ENCODE data around the gene DAGLA. TPM values are rescaled to one million over a fixed set of nuclear protein-coding genes. Genes with fewer than 3 reads are reported as not detected.

DAGLA gene
- total RNA-seq, 1 experiment from 2014 or later, result 4.5 TPM

DNA sequence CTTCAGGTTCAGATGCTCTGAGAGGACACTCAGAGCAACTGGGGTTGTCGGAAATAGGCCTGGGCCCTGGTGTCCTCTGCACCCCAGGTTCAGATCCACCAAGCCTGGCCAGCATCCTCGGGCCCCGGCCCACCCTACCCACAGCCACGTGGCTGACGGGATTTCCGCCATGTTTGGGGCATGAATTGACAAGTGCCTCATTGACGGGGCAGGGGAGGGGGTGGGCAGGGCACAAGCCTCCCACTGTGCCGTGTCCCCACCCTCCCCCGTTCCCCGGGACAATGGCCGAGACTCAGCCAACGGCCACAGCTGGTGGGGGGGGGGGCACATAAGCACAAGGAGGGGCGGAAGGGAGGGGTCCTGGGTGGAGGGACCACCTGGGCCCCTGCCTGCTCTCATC is 80.8 kb downstream of the DAGLA start:
- Histone ChIP-seq H3K9me3 (ENCODE audit: control insufficient read depth, low read depth, low read length) (no peaks in the 10 kb centered on the region), H4K8ac (replicated peaks; ENCODE audit: insufficient read length, low read depth, low read length) (no peak overlapping the region), H3T11ph (ENCODE audit: low read length) (no peak overlapping the region), H3K4ac (ENCODE audit: low read depth, low read length) (no peak overlapping the region), H3K23me2 (ENCODE audit: insufficient read length, low read depth, low read length, poor library complexity, severe bottlenecking) (no peaks in the 10 kb centered on the region), H4K5ac (ENCODE audit: insufficient read length, low read depth, low read length) (no peak overlapping the region), H3K4me1 (ENCODE audit: insufficient read depth, low read length) (peaks cover 4% of the 10 kb centered on the region; the same call in 1 of the 2 replicates), H3K4me2 (ENCODE audit: insufficient read depth, insufficient read length, low read length) (no peak overlapping the region), H3K27ac (ENCODE audit: insufficient read length, low read depth, low read length) (no peak overlapping the region), H2BK12ac (ENCODE audit: insufficient read length, low read depth, low read length) (no peak overlapping the region), H2BK5ac (ENCODE audit: insufficient read length, low read length) (no peak overlapping the region), H2BK20ac (ENCODE audit: low read depth, low read length, poor library complexity, severe bottlenecking) (no peak overlapping the region), H2AFZ (ENCODE audit: low read length) (no peak overlapping the region), H3K14ac (ENCODE audit: insufficient read depth, low read length) (peak overlapping the region; percentile 17; the same call in 1 of the 2 replicates), H3K23ac (ENCODE audit: insufficient read length, low read depth, low read length) (no peak overlapping the region), H3K79me2 (ENCODE audit: insufficient read depth, low read length) (no peaks in the 10 kb centered on the region), H2BK120ac (ENCODE audit: low read depth, low read length, poor library complexity, severe bottlenecking) (no peak overlapping the region), H2BK15ac (ENCODE audit: low read depth, low read length) (no peak overlapping the region), H3K56ac (ENCODE audit: insufficient read length, low read depth, low read length) (no peak overlapping the region), H3K9ac (ENCODE audit: extremely low read depth, insufficient read length, low read length) (no peak overlapping the region), H3K18ac (ENCODE audit: insufficient read length, low read depth, low read length) (no peak overlapping the region), H2AK5ac (ENCODE audit: insufficient read length, low read length) (no peak overlapping the region), H4K20me1 (ENCODE audit: control insufficient read depth, insufficient read depth, insufficient read length) (no peaks in the 10 kb centered on the region), H3K79me1 (ENCODE audit: insufficient read depth, low read depth, low read length, poor library complexity, severe bottlenecking) (no peaks in the 10 kb centered on the region), H4K91ac (ENCODE audit: insufficient read length, low read depth, low read length) (no peak overlapping the region), H3K27me3 (ENCODE audit: insufficient read depth, low read length) (no peaks in the 10 kb centered on the region)
- no peak for DNase-seq
- Mint-ChIP-seq H3K36me3 (ENCODE audit: insufficient read depth in 1 of 3, low read depth in 3 of 3) (no peaks in the 10 kb centered on the region), H3K27ac (no peak overlapping the region), H3K4me1 (peaks cover 39 to 55% of the 10 kb centered on the region in 2 experiments), H3K4me3 (no peak overlapping the region), H3K27me3 (ENCODE audit: low read depth) (no peaks in the 10 kb centered on the region; the same call in 1 of the 2 replicates), H3K9me3 (no peaks in the 10 kb centered on the region)
- TF ChIP-seq, protein P1, sequence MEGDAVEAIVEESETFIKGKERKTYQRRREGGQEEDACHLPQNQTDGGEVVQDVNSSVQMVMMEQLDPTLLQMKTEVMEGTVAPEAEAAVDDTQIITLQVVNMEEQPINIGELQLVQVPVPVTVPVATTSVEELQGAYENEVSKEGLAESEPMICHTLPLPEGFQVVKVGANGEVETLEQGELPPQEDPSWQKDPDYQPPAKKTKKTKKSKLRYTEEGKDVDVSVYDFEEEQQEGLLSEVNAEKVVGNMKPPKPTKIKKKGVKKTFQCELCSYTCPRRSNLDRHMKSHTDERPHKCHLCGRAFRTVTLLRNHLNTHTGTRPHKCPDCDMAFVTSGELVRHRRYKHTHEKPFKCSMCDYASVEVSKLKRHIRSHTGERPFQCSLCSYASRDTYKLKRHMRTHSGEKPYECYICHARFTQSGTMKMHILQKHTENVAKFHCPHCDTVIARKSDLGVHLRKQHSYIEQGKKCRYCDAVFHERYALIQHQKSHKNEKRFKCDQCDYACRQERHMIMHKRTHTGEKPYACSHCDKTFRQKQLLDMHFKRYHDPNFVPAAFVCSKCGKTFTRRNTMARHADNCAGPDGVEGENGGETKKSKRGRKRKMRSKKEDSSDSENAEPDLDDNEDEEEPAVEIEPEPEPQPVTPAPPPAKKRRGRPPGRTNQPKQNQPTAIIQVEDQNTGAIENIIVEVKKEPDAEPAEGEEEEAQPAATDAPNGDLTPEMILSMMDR (conservative IDR thresholded peaks at IDR 0.05), result no peak
- WGBS (ENCODE audit: extremely low coverage, insufficient read length, low lambda C conversion rate), result no CpG with 5 or more reads among the region's 13 CpGs

All from H9 (cell line).